ENCODE data around the gene CLEC1B.

GRCh38 chr12:9951026-9951675 lies 47.8 kb downstream of the CLEC1B start:
- no peak for TF ChIP-seq CTCF (IDR thresholded peaks at IDR 0.05)
- TF ChIP-seq POLR2A (IDR thresholded peaks at IDR 0.05): no peak
